GM18505 (cell line): ENCODE measurements around the gene PAFAH1B1.
"Not testable (repeated sequence)": the region's sequence is repeated elsewhere in the genome, so short reads cannot be mapped to it uniquely, and the experiment has no call there.

ENCODE experiments used
- ATAC-seq: cut with Tn5 transposase; IDR thresholded peaks from one replicate; pipeline ENCODE4 v1.9.1; 2021; ENCODE audit not compliant: unreplicated experiment
- POLR2A ChIP-seq: IDR thresholded peaks from 4 replicates; pipeline ENCODE4 v1.6.1; 2011; ENCODE audit warnings: borderline replicate concordance; ENCODE audit not compliant: insufficient read depth, insufficient read length; ENCODE audit errors: extremely low read depth

The PAFAH1B1 gene

DNA sequence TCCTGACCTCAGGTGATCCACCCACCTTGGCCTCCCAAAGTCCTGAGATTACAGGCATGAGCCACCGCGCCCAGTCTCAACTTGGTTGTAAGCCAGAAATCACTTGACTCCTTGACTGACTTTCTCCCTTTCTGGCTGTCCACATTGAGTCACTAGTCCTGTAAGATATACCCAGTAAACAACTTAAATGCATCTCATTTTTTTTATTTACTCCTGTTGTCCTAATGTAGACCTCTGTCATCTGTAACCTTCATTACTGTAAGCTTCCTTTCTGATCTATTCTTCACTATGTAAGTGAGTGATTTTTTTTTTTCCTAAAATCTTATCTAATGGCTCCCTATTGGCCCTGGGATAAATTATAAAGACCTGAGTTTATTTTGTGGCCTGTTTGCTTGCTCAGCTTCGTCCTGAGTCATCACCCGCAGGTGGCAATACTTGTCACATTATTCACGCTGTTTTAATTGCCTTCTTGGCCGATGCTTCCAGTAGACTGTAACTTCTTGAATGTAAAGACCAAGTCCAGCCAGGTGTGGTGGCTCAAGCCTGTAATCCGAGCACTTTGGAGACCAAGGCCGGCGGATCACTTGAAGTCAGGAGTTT, 41.0 kb downstream of the PAFAH1B1 start:
- ATAC-seq, result no peak
- no peak for TF ChIP-seq POLR2A

DNA sequence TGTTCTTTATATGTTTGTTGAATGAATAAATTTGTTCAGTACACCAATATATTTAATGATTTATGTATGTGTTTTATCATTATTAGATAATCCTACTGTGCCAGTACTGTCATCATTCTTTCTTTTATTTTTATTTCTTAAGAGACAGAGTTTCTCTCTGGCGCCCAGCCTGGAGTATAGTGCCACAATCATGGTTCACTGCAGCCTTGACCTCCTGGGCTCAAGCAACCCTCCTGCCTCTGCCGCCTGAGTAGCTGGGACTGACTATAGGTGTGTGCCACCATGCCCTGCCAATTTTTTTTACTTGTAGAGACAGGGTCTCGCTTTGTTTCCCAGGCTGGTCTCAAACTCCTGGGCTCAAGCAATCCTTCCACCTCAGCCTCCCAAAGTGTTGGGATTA, 41.8 kb downstream of the PAFAH1B1 start:
- no peak for ATAC-seq
- TF ChIP-seq POLR2A, result no peak

DNA sequence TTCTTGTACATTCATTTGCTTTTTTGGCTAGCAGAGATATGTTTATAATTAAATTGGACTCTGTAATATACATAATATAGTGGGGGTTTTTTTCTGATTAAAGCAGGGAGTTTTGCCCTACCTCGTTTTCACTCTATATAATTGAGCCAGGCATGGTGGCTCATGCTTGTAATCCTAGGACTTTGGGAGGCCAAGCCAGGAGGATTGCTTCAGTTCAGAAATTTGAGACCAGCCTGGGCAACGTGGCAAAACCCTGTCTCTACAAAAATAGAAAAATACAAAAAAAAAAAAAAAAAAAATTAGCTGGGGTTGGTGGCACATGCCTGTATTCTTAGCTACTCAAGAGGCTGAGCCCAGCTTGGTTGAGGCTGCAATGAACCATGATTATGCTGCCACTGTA, 42.2 kb downstream of the PAFAH1B1 start:
- ATAC-seq, result no peak
- TF ChIP-seq POLR2A, result no peak

DNA sequence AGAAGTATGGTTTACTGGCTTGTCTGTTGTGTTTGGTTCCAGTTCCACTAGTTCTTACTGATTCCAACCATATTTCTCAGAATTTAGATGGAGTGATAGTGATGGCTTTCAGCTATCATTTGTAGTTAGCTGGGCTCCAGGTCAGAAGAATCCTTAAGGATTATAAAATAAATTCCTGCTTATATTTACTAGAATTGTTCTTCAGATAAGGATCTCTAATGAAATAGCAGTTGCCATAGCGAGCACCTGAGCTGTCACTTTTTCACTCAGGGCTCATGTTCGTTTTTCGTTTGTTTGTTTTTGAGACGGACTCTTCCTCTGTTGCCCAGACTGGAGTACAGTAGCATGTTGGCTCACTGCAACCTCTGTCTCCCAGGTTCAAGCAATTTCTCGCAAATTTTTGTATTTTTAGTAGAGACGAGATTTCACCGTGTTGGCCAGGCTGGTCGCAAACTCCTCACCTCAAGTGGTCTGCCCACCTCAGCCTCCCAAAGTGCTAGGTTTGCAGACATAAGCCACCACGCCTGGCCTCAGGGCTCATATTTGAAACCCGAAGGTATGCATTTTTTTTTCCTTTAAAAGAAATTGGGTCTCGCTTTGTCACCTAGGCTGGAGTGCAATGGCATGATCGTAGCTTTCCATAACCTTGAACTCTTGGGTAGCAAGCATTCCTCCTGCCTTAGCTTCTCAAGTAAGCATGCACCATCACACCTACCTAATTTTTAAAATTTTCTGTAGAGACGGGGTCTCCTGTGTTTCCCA, 42.9 kb downstream of the PAFAH1B1 start:
- TF ChIP-seq POLR2A, result no peak
- no peak for ATAC-seq

DNA sequence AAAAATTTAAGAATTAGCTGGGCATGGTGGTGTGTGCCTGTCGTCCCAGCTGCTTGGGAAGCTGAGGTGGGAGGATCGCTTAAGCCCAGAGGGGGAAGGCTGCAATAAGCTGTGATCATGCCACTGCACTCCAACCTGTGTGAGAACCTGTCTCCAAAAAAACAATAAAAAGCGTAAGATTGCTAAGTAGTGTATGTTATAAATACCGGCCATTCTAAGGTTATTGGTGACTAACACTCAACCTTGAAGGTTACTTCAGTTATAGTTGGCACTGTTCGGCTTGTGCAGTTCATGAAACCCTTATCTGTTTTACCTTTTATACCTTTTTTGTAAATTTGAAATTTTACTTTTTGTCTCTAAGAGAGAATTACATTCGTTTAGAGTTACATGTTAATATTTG, 44.0 kb downstream of the PAFAH1B1 start:
- no peak for TF ChIP-seq POLR2A
- no peak for ATAC-seq

DNA sequence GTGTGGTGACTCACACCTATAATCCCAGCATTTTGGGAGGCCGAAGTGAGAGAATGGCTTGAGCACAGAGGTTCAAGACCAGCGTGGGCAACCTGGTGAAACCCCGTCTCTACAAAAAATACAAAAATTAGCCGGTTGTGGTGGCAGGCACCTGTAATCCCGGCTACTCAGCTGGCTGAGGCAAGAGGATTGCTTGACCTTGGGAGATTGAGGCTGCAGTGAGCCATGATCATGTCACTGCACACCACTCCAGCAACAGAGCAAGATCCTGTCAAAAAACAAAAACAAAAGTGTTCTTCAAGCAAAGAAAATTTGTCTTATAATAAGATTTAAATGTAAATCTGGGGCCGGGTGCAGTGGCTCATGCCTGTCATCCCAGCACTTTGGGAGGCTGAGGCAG, 51.5 kb downstream of the PAFAH1B1 start:
- no peak for ATAC-seq

DNA sequence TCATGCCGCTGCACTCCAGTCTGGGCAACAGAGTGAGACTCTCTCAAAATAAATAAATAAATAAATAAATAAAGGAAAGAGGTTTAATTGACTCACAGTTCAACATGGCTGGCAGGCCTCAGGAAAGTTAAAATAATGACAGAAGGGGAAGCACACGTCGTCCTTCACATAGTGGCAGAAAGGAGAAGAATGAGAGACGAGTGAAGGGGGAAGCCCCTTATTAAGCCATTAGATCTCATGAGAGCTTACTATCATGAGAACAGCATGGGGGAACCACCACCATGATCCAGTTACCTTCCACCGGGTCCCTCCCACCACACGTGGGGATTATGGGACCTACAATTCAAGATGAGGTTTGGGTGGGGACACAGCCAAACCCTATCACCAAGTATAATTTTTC, 54.5 kb downstream of the PAFAH1B1 start:
- ATAC-seq, result no peak
- TF ChIP-seq POLR2A, result no peak

More for the DNA sequence above, 51.5 kb downstream of the PAFAH1B1 start:
- no peak for TF ChIP-seq POLR2A

DNA sequence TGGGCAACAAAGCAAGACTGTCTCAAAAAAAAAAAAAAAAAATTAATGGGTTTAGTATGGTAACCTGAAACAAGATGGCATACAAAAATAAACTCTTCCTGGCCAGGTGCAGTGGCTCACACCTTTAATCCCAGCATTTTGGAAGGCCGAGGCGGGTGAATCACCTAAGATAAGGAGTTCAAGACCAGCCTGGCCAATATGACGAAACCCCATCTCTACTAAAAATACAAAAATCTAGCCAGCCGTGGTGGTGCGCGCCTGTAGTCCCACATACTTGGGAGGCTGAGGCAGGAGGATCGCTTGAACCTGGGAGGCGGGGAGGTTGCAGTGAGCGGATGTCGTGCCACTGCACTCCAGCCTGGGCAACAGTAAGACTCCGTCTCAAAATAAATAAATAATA, 55.7 kb downstream of the PAFAH1B1 start:
- no peak for ATAC-seq
- TF ChIP-seq POLR2A, result no peak

DNA sequence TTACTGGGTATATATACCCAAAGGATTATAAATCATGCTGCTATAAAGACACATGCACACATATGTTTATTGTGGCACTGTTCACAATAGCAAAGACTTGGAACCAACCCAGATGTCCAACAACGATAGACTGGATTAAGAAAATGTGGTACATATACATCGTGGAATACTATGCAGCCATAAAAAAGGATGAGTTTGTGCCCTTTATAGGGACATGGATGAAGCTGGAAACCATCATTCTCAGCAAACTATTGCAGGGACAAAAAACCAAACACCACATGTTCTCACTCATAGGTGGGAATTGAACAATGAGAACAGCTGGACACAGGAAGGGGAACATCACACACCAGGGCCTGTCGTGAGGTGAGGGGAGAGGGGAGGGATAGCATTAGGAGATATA, 59.5 kb downstream of the PAFAH1B1 start:
- ATAC-seq, result not testable (repeated sequence)

DNA sequence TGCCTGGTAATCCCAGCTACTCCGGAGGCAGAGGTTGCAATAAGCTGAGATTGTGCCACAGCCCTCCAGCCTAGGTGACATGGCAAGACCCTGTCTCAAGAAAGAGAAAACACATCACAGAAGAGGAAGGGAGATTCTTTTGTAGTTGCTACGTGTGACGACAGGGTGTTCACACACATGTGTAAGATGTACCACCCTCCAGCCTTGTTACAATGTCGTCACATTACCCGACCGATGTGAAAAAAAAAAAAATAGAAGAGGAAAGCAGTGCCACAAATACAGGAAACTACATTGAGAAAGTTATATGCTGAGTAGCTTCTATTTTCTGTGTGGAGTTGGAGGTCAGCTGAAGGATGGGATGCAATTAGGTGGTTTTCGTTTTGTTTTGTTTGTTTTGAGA, 62.1 kb downstream of the PAFAH1B1 start:
- ATAC-seq, result no peak

DNA sequence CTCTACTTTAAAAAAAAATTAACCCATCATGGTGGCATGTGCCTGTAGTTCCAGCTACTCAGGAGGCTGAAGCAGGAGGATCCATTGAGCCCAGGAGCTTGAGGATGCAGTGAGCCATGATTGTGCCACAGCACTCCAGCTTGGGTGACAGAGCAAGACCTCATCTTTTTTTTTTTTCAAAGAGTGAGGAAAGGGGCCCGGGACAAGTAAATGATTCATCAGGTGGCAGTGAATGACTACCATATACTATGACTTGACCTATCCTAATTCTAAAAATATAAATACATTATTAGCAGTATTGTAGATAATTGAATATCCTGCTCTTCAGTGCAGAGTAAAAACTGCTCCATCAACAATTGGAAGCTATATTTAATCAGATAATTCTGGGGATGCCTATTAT, 62.8 kb downstream of the PAFAH1B1 start:
- no peak for ATAC-seq
- TF ChIP-seq POLR2A, result no peak

More for the DNA sequence above, 62.1 kb downstream of the PAFAH1B1 start:
- TF ChIP-seq POLR2A, result no peak

DNA sequence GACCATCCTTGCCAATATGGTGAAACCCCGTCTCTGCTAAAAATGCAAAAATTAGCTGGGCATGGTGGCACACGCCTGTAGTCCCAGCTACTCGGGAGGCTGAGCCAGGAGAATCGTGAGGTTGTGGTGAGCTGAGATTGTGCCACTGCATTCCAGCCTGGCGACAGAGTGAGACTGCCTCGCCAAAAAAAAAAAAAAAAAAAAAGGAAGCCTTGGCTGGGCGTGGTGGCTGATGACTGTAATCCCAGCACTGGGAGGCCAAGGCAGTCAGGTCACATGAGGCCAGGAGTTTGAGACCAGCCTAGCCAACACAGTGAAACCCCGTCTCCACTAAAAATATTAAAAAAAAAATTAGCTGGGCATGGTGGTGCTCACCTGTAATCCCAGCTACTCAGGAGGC, 65.9 kb downstream of the PAFAH1B1 start:
- ATAC-seq, result not testable (repeated sequence)

DNA sequence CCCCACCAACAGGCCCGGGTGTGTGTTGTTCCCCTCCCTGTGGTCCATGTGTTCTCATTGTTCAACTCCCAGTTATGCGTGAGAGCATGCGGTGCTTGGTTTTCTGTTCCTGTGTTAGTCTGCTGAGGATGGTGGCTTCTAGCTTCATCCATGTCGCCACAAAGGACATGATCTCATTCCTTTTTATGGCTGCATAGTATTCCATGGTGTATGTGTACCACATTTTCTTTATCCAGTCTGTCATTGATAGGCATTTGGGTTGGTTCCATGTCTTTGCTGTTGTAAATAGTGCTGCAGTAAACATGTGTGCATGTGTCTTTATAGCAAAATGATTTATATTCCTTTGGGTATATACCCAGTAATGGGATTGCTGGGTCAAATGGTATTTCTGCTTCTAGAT, 67.0 kb downstream of the PAFAH1B1 start:
- not testable (repeated sequence) for ATAC-seq

DNA sequence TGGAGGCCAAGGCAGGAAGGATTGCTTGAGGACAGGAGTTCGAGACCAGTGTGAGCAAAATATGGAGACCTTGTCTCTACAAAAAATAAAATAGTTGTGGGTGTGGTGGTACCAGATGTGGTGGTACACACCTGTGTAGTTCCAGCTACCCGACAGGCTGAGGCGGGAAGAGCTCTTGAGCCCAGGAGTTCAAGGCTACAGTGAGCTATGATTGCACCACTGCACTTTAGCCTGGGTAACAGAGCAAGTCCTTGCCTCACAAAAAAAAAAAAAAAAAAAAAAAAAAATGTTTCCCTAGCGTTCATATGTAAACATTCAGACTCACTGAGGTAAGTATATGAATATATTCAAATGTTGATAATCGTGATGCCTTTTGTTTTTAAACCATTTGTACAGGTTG, 78.6 kb downstream of the PAFAH1B1 start:
- TF ChIP-seq POLR2A, result no peak
- ATAC-seq, result no peak

DNA sequence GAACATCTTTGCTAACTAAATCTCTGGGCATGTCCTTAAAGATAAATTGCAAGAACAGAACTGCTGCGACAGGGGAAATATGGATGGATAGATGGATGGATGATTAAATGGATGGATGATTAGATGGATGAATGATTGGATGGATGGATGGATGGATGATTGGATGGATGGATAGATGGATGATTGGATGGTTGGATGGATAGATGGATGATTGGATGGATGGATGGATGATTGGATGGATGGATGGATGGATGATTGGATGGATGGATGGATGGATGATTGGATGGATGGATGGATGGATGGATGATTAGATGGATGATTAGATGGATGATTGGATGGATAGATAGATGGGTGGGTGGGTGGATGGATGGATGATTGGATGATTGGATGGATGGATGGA, 85.8 kb downstream of the PAFAH1B1 start:
- ATAC-seq, result not testable (repeated sequence)

DNA sequence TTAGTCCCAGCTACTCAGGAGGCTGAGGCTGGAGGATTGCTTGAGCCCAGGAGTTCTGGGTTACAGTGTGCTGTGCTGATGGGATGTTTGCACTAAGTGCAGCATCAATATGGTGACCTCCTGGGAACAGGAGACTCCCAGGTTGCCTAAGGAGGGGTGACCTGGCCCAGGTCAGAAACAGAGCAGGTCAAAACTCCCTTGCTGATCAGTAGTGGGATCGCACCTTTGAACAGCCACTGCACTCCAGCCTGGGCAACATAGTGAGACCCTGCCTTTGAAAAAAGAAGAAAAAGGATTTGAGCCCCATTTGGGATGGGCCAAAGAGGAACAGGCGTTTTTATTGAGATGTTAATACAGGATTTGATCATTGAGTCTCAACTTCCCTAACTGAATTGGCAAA, 87.5 kb downstream of the PAFAH1B1 start:
- ATAC-seq, result no peak
- no peak for TF ChIP-seq POLR2A

DNA sequence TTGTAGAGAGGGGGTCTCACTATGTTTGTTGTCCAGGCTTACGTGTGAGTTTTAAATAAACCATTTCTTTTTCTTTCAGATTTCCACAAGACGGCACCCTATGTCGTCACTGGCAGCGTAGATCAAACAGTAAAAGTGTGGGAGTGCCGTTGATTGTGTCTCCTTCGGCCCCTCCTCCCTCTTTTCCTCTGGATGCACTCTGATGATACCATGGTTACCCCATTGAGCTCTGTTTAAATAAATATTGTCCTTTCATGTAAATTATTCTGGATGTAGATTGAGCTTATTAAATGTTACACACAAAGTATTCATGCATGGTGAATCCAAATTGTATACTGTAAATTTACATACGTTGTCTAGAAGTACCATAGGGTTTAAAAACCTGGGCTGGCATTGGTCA, 88.2 kb downstream of the PAFAH1B1 start:
- no peak for ATAC-seq
- no peak for TF ChIP-seq POLR2A
